Right ventricle myocardium inferior (tissue), 1 donor: ENCODE data around the gene MC5R. TPM values are rescaled to one million over a fixed set of nuclear protein-coding genes. Genes with fewer than 3 reads are reported as not detected.
A peak's percentile ranks its signal among the peaks of the same experiment; 100 is the strongest.

Source experiments
- ATAC-seq: fragments of 200-7000 bp; cut with Tn5 transposase; one replicate; pipeline ENCODE4 v1.9.1; 2020; ENCODE audit warnings: mild to moderate bottlenecking, moderate library complexity
- DNase-seq: peaks from one replicate; pipeline ENCODE4 v3.0.0; 2021; ENCODE audit errors: missing footprints
- intact Hi-C: fragments of 100-400 bp; cut with DNase I; formaldehyde crosslinking; loops from one replicate; pipeline ENCODE4 v1.11.0; 2022
- long read RNA-seq: library from polyadenylated mRNA; unstranded; transcript quantifications from one replicate; pipeline ENCODE4 v2.0.0, GENCODE V29; 2021
- total RNA-seq: library from RNA; stranded (reverse); fragmentation: NEBNext Ultra II Directional; extraction: Animal tissue kit (Norgen Biotek cat#: 25700); gene quantifications from one replicate; pipeline ENCODE4 v1.2.1, GENCODE V29; 2021
- donor health status: DM: no; HTN: yes; CAD: no; lungs with severe emphysema.

MC5R gene
- not detected for total RNA-seq
- long read RNA-seq, result 0 reads

- peak; percentile 81 for DNase-seq
- peak; percentile 85 for ATAC-seq
- intact Hi-C loops, result loop anchor here (2.0 kb wide), 1 partner anchor 263 kb away; no protein-coding TSS in a partner anchor
Observed at GRCh38 chr18:13823707-13824395, at the start of gene MC5R. MC5R (plus strand) TSS chr18:13824149; CDS start chr18:13825766, 1,617 bp downstream.

GRCh38 chr18:13775058-13775457 lies 48.9 kb upstream of the MC5R start:
- intact Hi-C loops, result no loop called here
- ATAC-seq, result no peak
- no peak for DNase-seq

GRCh38 chr18:13791181-13791580 lies 32.8 kb upstream of the MC5R start:
- intact Hi-C loops, result no loop called here
- DNase-seq (no peak), ATAC-seq (no peak)

- ATAC-seq, result no peak
- DNase-seq, result no peak
- intact Hi-C loops, result no loop called here
Observed at GRCh38 chr18:13793819-13794218, 30.1 kb upstream of the MC5R start.

GRCh38 chr18:13796515-13796914 lies 27.4 kb upstream of the MC5R start:
- no peak for ATAC-seq
- intact Hi-C loops, result no loop called here

GRCh38 chr18:13797157-13797611 lies 26.8 kb upstream of the MC5R start:
- ATAC-seq (no peak), DNase-seq (no peak)
- intact Hi-C loops, result no loop called here

More at GRCh38 chr18:13796515-13796914, 27.4 kb upstream of the MC5R start:
- DNase-seq, result no peak

GRCh38 chr18:13799396-13799795 lies 24.6 kb upstream of the MC5R start:
- intact Hi-C loops, result no loop called here
- ATAC-seq (no peak), DNase-seq (no peak)

- DNase-seq (peak; percentile 84), ATAC-seq (peak; percentile 92)
- intact Hi-C loops, result no loop called here
Observed at GRCh38 chr18:13800505-13801259, 23.3 kb upstream of the MC5R start.

GRCh38 chr18:13801260-13801601 lies 22.7 kb upstream of the MC5R start:
- ATAC-seq, result peak; percentile 26
- DNase-seq, result no peak
- intact Hi-C loops, result no loop called here

GRCh38 chr18:13804305-13804704 lies 19.6 kb upstream of the MC5R start:
- intact Hi-C loops, result no loop called here
- DNase-seq (no peak), ATAC-seq (no peak)

GRCh38 chr18:13808294-13809042 lies 15.5 kb upstream of the MC5R start:
- intact Hi-C loops, result no loop called here
- DNase-seq (no peak), ATAC-seq (no peak)

- intact Hi-C loops, result no loop called here
- no peak for ATAC-seq
- no peak for DNase-seq
Observed at GRCh38 chr18:13809043-13809430, 14.9 kb upstream of the MC5R start.

GRCh38 chr18:13809531-13810255 lies 14.3 kb upstream of the MC5R start:
- intact Hi-C loops, result no loop called here
- DNase-seq (no peak), ATAC-seq (no peak)

- no peak for ATAC-seq
- DNase-seq, result no peak
- intact Hi-C loops, result no loop called here
Observed at GRCh38 chr18:13810950-13811485, 12.9 kb upstream of the MC5R start.

- intact Hi-C loops, result no loop called here
- ATAC-seq (peak; percentile 8), DNase-seq (no peak)
Observed at GRCh38 chr18:13811993-13812392, 12.0 kb upstream of the MC5R start.

GRCh38 chr18:13813271-13813849 lies 10.6 kb upstream of the MC5R start:
- ATAC-seq, result peak; percentile 57
- DNase-seq, result no peak
- intact Hi-C loops, result no loop called here

- ATAC-seq, result no peak
- DNase-seq, result no peak
- intact Hi-C loops, result no loop called here
Observed at GRCh38 chr18:13826209-13826608, 2.3 kb downstream of the MC5R start.

- ATAC-seq (no peak), DNase-seq (no peak)
- intact Hi-C loops, result no loop called here
Observed at GRCh38 chr18:13831864-13832508, 8.0 kb downstream of the MC5R start.
